ENCODE results near the gene GNA12. TPM values are rescaled to one million over a fixed set of nuclear protein-coding genes. Genes with fewer than 3 reads are reported as not detected.
A peak's percentile ranks its signal among the peaks of the same experiment; 100 is the strongest.

Gene GNA12
- total and polyA plus RNA-seq, 2 of the 4 experiments (the other 2 are of a cell fraction), result 14.3 to 93.9 TPM

DNA sequence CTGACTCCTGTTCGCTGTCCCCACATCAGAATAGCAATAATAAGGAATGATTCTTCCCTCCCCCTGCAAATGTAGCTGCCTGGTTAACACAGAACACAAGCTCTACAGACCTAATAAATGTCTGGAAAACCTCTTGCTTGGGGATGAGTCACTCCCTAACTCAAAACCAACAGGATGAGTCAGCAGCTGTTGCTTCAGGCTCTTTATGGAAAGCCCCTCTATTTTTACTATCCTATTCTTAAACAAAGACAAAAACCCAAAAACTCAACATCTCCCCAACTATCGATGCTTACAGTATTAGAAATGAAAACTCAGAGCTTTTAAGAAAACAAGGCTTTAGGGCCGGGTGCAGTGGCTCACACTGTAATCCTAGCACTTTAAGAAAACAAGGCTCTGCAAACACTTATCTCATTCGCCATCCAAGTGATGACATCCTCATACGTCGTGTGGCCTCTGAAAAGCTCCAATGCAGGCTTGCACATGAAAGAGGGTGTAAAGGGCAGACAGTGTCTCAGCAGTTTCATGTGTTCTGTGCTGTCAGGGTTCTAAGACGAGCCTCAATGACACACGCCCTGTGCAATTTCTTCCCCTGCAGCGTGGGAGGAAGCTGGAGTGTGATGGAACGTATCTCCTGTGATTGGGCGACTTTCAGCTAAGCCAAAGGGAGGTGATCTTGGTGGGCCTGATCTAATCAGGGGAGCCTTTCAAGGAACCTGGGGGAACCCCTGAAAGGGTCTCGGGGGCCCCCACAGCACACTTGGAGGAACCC lies 86.0 kb downstream of the GNA12 start (continued):
- TF ChIP-seq, protein P1, sequence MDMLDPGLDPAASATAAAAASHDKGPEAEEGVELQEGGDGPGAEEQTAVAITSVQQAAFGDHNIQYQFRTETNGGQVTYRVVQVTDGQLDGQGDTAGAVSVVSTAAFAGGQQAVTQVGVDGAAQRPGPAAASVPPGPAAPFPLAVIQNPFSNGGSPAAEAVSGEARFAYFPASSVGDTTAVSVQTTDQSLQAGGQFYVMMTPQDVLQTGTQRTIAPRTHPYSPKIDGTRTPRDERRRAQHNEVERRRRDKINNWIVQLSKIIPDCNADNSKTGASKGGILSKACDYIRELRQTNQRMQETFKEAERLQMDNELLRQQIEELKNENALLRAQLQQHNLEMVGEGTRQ (IDR thresholded peaks at IDR 0.05; ENCODE audit: low read depth, low read length), result no peak
- no peak for TF ChIP-seq RFX5 (IDR thresholded peaks at IDR 0.05; ENCODE audit: low read depth, low read length)

- peak overlapping the region; percentile 13; the same call in 1 of the 3 replicates for H2BK15ac ChIP-seq (ENCODE audit: low read depth, low read length)
- peak overlapping the region; percentile 75 for H3K4me2 ChIP-seq (ENCODE audit: low read depth, low read length)
- ATAC-seq (ENCODE audit: low read depth) (no peak), DNase-seq (no peak)
- peak overlapping the region; percentile 55 for H2AFZ ChIP-seq (replicated peaks; ENCODE audit: low read length, poor library complexity)
- H3K14ac ChIP-seq (replicated peaks; ENCODE audit: low read depth, low read length), result peak overlapping the region; percentile 87
- peak overlapping the region; percentile 79 for H2AK9ac ChIP-seq (replicated peaks; ENCODE audit: low read depth, low read length, poor library complexity)
- peak overlapping the region; percentile 88 for H3K23ac ChIP-seq (ENCODE audit: low read depth, low read length)
- peak overlapping the region; percentile 86 for H2BK5ac ChIP-seq (ENCODE audit: low read depth, low read length, poor library complexity, severe bottlenecking)
- peak overlapping the region; percentile 93 for H3K4ac ChIP-seq (ENCODE audit: low read depth, low read length)
- intact Hi-C loops (cut with micrococcal nuclease), result loop anchor here (1.0 kb wide), 1 partner anchor 63 kb away; no protein-coding TSS in a partner anchor
- no peak for TF ChIP-seq CTCF (conservative IDR thresholded peaks at IDR 0.05; ENCODE audit: low read depth, low read length)
- TF ChIP-seq ELK1 (IDR thresholded peaks at IDR 0.05; ENCODE audit: borderline replicate concordance, low read depth, low read length), result no peak
- no peak for TF ChIP-seq MAFK (IDR thresholded peaks at IDR 0.05; ENCODE audit: low read depth, low read length)
- TF ChIP-seq, protein P1 (IDR thresholded peaks at IDR 0.05; ENCODE audit: low read depth, low read length), result no peak
- 0 out of 2 replicates have a peak, but pooled peaks have one; percentile 4 for TF ChIP-seq POLR2A (IDR thresholded peaks at IDR 0.05; ENCODE audit: low read depth, low read length)
- H3K4me1 ChIP-seq (ENCODE audit: control insufficient read depth, insufficient read depth, low read length), result peaks cover 34% of the 10 kb centered on the region
- peaks cover 30% of the 10 kb centered on the region for H3K9me1 ChIP-seq (ENCODE audit: insufficient read depth, low read length)
- BruUV-seq (replicated peaks), result no TSS peak
- H3K9ac ChIP-seq (ENCODE audit: low read depth, low read length), result peak overlapping the region; percentile 57
- peaks cover 6% of the 10 kb centered on the region for H3K36me3 ChIP-seq (ENCODE audit: control insufficient read depth, insufficient read depth, low read length)
- WGBS, 2 experiments (ENCODE audit: extremely low coverage in 2 of 2, insufficient read length in 1 of 2), result 76% methylated on average over 7 of the region's 11 CpGs; no CpG with 5 or more reads in 1 of the 2 experiments
- H3K18ac ChIP-seq (ENCODE audit: low read depth, low read length), result peak overlapping the region; percentile 52
- H4K91ac ChIP-seq (ENCODE audit: insufficient read depth, low read depth, low read length), result peak overlapping the region; percentile 89
- in situ Hi-C loops (cut with MboI; ENCODE audit: low sequenced_read_pairs), result no loop called here
- peaks cover 49 to 74% of the 10 kb centered on the region in 2 experiments for H3K79me1 ChIP-seq (ENCODE audit: low read depth in 1 of 2, low read length in 2 of 2)
- H3K27ac ChIP-seq (ENCODE audit: insufficient read depth, low read length), result peak overlapping the region; percentile 95
- peak overlapping the region; percentile 14; the same call in 1 of the 2 replicates for H4K5ac ChIP-seq (ENCODE audit: low read depth, low read length)
- POLR2A ChIA-PET (ENCODE audit: unreplicated experiment), result interaction anchor here (0.6 kb wide), 1 partner anchor 164 kb away, joined by 3 read pairs; no protein-coding TSS in a partner anchor
- peak overlapping the region; percentile 87 for H2BK120ac ChIP-seq (ENCODE audit: low read depth, low read length)
- CTCF ChIA-PET, result interaction anchor here (1.0 to 1.4 kb wide), 2 partner anchors 24 to 130 kb away, joined by 3 to 4 read pairs; no protein-coding TSS in a partner anchor
- dilution Hi-C loops (cut with HindIII; ENCODE audit: low sequenced_read_pairs, unreplicated experiment), result no loop called here
- H2BK20ac ChIP-seq (ENCODE audit: low read depth, low read length), result peak overlapping the region; percentile 80
- H4K20me1 ChIP-seq (ENCODE audit: insufficient read depth, low read length), result peaks cover 13% of the 10 kb centered on the region
- H3K27me3 ChIP-seq (ENCODE audit: control insufficient read depth, insufficient read depth, low read length), result no peaks in the 10 kb centered on the region
- H3K9me3 ChIP-seq (ENCODE audit: control insufficient read depth, insufficient read depth, low read length), result no peaks in the 10 kb centered on the region
- H4K8ac ChIP-seq (ENCODE audit: low read depth in 2 of 2, low read length in 2 of 2), result peak overlapping the region; percentile 30 to 76; a peak in 3 of 4 replicates
- no peak overlapping the region for H3K4me3 ChIP-seq (ENCODE audit: insufficient read depth, low read depth, low read length)
- peak overlapping the region; percentile 33; the same call in 1 of the 2 replicates for H3K56ac ChIP-seq (ENCODE audit: extremely low read depth, insufficient read depth, low read length)
- H2AK5ac ChIP-seq (ENCODE audit: low read depth, low read length), result peak overlapping the region; percentile 86
These were observed 86.7 kb downstream of the GNA12 start for GRCh38 chr7:2757361-2757903.

Data from IMR-90 (cell line).